GM04503 (cell line): Measurements from ENCODE around the gene SMCO2.

ENCODE experiments used
- DNase-seq: peaks from one replicate; pipeline ENCODE4 v3.0.0-alpha.2; 2012; ENCODE audit warnings: low read depth

The SMCO2 gene

DNA sequence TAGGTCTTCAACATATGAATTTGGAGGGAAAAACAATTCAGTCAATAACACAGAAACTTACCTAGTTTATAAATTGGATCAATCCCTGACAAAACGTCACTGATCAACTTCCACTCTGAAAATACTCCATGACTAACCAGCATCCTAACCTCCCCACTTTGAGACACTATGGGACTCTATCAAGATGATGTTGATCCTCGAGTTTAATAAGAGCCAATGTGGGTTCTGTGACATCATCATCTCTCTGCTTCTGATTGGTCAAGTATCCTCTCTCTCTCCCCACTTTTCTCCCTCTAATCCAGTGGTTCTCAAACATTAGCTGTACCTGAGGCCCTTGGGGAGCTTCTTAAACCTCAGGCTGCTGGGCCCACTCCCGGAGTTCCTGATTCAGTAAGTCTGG is at the start of gene SMCO2:
Gene SMCO2, plus strand, starts transcription at position 301 of the 400 bp plus-strand sequence. CDS start 23,896 bp downstream, outside the sequence.
- no peak for DNase-seq

DNA sequence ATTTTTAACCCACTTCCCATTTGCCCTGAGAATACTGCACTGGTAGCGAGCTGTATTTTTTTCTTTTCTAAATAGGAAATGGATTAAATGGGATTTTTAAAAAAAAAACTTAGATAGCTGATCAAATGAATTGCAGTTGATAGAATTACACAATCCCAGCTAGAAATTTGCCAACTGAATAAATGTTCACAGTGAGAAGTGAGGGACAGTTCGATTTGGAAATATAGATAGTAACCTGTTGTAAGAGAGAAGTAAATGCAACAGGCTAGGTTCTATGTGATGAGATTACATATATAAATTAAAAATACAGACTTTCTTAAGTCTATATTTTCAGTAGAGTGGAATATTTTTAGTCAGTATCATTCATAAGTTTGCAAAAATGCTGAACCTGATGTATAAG is 48.1 kb upstream of the SMCO2 start:
- DNase-seq: no peak

- no peak for DNase-seq
Measured at GRCh38 chr12:27399074-27399473, 47.5 kb upstream of the SMCO2 start.

DNA sequence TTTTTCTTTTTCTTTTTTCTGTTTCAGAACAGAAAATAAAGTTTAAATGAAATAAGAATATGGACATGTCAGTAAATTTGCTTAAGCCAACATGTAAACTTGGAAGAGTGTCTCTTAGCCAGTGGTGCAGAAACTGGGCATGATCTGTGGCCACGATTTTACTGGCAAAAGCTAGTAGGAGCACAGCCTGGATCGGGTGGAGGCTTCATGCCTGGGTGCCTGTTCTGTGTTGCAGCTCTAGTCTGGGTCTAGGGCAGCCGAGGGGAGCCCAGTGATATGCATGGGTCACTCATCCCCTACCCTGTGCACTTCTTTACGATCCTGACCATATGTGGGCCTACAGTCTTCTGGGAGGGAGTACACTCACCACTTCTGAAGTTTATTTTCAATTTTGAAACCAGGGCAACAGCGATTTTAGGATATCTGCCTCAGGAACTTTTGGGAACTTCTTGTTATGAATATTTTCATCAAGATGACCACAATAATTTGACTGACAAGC is 45.6 kb upstream of the SMCO2 start:
- DNase-seq: no peak

GRCh38 chr12:27412047-27412446 is 34.5 kb upstream of the SMCO2 start:
- DNase-seq: no peak

GRCh38 chr12:27422697-27423096 is 23.8 kb upstream of the SMCO2 start:
- DNase-seq: no peak

DNA sequence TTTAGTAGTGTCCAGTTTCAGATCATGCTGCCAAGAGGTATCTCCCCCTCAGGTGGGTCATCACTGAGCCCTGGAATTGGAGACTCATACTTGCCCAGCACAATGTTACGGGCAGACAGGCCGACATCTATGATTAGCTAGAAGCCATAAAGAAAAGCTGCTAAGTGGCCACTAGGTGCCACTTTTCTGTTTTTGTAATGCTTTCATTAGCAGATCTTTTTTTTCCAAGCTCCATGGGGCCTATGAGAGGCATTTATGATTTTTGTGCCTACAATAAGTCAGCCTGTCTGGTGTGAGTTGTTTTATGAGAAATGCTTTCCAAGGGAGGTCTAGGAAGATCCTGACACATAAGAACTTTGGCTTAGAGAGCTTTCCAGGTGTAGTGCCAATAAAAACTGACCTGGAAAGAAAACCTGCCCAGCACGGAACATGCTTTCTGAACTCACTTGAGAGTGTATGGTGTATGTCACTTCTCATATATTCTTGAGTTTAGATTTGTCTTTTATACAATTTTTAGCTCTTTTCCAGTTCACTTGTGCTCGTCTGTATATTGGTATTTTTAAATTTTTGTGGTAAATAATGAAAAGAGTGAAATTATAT is 21.8 kb upstream of the SMCO2 start:
- DNase-seq: peak; percentile 28

DNA sequence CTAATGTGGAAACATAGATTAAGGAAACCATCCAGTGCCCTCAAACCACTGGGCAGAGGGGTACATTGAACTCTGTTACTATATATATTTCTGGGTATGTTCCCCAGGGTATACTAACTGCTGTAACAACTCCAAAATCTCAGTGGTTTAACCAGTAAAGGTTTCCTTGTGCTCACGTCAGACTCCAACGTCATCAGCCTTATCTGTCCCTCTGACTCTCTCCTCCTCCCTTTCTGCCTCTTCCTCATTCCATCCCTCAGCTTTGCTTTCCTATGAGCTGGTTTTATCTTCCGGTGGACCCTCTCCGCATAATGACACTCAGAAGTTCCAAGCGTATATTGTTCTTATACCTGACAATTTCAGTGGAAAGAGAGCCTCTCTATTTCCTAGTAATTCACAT is 21.2 kb upstream of the SMCO2 start:
- no peak for DNase-seq

DNA sequence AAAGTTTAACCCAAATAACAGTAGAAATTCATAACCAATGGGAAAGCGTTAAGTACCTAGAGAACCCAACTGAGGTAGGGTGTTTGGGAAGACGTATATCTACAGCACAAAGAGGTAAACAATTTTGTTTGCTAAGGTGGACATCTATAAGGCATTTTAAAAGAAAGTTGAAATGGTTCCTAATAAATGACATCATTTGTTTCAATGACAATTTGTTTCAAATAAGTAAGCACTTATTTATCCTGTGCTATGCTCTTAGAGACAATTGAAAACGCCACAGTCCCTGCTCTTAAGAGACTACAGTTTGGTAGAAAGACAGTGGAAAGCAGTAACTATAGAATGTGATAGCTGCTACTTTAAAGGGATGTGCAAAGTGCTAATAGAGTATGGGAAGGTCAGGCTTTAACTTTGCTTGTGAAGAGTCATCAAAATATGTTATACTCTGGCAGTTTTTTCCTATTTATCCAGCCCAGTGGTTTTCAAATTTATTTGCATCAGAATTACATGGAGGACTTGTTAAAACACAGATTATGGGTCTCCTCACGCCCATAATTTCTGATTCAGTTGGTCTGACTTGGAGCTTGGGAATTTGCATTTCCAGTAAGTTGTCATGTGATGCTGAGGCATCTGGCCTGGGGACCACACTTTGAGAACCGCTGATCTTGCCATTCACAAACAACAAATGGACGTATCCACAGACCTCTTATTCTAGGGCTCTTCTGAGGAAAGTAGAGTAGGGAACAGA is 19.6 kb upstream of the SMCO2 start:
- no peak for DNase-seq

DNA sequence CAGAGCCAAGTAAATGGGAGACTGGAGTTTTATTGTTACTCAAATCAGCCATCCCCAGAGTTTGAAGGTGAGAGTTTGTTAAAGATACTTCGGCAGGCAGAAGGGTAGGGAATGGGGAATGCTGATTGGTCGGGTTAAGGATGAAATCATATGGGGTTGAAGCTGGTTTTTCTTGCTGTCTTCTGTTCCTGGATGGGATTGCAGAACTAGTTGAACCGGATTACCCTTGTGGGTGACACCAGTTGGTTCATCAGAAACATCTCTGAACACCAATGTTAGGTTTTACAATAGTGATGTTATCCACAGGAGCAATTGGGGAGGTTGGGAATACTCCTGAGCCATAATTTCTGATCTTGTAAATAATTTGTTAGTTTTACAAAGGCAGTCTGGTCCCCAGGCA is 18.7 kb upstream of the SMCO2 start:
- DNase-seq: no peak

DNA sequence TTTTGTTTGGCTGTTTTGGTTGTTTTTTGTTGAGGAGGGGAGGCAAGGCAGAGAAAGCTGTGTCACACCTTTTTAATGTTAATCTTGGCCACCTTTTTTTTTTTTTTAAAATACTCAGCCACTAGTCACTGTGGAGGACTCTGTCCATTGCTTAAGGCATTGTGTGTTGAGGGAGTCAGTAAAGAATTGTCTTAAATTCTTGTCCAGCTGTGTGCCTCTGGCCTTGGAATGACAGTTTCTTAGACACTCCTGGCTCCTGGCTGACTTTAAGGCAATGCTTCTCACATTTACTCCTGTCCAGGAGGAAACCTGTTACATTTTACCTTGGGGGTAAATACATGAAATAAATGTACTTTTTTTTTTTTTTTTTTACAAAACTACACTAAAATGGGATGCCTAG is 18.1 kb upstream of the SMCO2 start:
- no peak for DNase-seq

DNA sequence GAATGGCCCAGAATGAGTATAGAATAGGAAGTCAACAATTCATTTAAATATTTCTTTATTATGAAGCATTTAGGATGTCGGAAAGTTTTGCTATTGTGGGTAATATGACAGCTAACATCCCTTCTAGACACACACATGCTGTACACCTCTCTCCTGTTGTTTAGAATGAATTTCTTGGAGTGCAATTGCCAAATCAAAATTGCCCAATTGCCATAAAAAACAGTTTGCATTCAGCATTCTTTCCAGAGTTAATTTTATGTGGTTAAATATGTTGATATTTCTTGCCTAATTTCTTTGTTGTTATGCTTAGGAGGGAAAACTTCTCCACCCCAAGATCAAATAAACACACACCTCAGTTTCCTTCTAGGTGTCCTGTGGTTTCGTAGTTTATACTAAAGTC is 16.9 kb upstream of the SMCO2 start:
- DNase-seq: no peak

DNA sequence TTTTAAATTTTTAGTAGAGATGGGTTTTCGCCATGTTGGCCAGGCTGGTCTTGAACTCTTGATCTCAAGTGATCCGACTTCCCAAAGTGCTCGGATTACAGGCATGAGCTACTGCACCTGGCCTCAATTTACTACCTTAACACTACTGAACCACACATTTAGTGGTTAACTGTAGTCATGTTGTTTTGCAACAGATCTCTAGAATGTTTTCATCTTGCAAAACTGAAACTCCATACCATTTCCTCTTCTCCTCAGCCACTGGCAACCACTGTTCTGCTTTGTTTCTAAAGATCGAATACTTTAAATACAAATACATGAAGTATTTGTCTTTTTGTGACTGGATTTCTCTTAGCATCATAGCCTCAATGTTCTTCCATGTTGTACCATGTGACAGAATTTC is 15.4 kb upstream of the SMCO2 start:
- no peak for DNase-seq

DNA sequence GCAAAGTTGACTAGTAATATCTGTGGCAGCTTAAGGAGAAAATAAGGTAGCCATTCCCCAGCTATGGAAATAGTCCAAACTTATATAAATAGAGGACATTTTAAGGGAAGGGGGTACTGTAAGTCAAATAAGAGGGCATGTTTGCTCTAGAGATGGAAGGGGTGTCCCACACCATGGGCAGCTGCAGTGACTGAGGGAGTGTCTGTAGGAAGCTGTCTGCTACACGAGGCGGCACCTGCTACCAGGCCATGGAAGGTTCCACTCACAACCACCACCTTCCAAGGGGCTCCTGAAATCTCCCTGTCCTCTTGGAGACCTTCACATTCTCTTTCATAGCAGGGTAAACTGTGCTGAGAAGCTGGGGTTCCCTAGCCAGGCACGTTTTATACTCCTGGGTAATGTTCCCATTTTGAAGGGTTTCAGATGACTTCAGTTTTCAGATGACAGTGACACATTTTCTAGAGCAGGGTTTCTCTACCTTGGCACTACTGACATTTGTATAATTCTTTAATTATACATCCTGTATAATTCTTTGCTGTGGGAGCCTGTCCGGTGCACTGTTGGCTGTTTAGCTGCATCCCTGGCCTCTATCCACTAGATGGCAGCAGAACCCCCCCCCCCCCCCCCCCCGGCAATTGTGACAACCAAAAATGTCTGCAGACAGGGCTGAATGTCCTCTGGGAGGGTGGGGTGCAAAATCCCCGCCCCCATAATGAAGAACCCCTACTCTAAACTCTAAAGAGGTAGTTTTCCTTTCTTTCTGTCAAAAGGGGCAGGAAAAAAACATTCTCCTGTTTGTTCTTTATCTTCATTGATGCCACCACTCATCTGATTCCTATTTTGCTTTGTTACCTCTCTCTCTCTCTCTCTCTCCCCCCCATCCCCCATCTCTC is 11.6 kb upstream of the SMCO2 start:
- no peak for DNase-seq

DNA sequence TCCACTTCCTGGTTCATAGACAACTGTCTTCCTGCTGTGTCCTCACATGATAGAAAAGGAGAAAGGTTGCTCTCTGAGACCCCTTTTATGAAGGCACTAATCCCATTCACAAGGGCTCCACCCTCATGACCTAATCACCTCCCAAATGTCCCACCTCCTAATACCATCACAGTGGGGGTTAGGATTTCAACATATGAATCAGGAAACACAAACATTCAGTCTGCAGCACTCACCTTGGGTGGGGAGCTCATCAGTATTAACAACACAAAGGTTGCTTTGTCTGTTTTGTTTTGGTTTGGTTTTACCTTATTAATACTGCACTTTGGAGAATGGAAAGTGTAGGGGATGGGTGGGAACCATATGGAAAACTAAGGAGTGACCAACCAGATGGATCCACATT is 10.5 kb upstream of the SMCO2 start:
- DNase-seq: no peak

DNA sequence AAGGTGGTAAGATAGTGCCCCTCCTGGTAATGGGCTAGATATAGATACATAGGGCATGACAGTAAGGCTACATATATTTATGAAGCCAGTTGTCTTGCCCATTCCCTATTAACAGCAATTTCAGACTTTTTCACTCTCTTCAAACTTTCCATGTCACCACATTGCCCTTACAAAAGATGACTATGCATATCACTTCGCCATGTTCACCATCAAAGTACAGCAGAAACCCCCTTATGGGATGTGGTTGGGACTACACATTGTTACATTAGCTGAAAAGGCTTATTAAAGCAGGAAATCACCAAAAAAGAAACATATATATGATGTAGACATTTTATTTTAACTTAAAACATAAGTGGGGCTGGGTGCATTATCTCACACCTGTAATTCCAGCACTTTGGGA is 9.8 kb upstream of the SMCO2 start:
- no peak for DNase-seq

GRCh38 chr12:27437839-27438238 is 8.7 kb upstream of the SMCO2 start:
- DNase-seq: no peak

DNA sequence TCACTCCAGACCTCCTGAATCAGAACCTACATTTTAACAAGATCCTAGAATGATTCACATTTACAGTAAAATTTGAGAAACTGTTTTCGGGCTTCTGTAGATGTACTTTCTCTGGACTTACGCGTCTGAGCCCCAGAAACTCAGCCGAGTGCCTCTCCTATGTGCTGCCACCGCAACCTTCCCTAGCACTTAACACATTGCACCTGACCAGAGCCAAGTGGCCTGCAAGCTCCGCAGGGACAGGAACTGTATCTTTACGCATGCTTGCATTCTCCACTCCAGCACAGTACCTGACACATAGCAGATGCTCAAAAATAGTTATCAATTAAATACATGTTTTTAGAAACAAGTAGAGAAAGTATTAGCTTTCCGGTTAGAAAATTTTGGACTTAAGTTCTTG is 1.2 kb downstream of the SMCO2 start:
- DNase-seq: no peak

- no peak for DNase-seq
Measured at GRCh38 chr12:27449026-27449425, 2.5 kb downstream of the SMCO2 start.

DNA sequence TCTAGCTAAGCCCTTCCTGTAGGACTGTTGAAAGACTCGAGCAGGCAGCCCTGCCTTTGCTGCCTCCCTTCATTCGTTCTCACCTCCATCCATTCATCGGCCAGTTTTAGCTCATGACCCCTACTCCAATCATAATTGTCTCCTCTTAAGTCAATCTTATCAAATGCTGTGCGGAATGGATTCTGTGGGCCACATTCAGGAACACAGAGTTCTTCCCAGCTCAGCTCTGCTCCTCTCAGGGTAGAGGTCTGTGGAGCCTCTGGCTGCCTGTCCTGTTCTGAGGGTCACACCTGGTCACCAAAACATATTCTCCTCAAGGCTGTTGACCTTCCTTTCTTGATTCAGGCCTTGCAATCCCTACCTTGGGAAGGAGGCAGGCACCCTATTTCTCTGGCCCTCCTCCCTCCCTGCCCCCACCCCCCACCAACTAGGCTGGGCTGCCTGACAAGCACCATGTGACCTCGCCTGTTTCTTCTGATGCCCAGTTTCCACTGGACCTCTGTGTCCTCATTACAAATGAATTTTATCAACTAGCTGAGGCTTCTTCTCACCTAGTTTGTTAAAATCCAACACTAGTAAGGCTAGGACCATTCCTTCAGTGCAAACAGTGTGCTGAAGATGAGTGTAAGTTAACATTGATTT is 3.5 kb downstream of the SMCO2 start:
- DNase-seq: no peak

DNA sequence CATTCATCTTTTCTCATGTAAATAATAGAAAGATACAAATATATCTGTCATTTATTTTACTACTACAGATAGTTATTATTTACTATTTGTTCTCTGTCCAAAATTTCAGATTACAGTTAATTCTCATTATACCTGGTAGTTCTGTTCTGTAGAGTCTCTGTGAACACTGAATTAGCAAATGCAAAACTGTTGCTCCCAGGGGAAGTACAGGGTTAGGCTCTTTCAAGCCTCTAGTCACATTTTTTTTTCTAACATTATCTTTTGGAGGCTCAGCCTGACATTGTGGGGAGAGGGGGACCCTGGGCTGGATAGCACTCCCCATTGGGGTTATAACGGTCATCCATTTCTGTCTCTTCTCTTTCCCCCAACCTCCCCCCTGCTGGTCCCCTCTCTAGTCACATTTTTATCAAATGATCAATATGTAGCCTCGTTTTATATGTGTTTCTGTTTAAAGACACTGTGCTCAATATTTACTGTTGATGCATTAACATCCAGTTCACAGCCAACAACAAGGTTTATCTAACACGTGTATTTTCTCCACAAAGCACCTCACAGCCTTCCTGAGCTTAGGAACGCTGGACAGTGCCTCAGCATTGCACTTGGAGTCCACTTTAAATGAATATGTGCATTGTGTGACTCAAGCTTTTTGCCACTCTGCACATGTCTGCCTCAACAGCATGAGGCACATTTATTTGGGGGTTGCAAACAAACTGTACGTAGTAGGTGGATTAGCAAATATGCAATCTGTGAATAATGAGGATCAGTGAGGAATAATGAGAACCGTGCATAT is 4.7 kb downstream of the SMCO2 start:
- DNase-seq: no peak

- no peak for DNase-seq
Measured at GRCh38 chr12:27453421-27453820, 6.9 kb downstream of the SMCO2 start.
